ENCODE data around the gene SLC6A7.

Gene SLC6A7

DNA sequence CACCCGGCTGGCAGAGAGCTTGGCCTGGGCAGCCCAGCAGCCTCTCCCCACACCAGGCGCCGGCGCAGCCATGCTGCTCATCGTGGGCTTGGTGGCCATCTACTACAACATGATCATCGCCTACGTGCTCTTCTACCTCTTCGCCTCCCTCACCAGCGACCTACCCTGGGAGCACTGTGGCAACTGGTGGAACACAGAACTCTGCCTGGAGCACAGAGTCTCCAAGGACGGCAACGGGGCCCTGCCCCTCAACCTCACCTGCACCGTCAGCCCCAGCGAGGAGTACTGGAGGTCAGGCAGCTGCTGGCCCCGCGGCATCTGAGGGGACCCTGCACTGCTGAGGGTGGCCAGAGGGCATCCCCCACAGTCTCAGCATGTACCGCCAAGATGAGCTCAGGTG lies 7.1 kb downstream of the SLC6A7 start:
- no peak for DNase-seq

DNA sequence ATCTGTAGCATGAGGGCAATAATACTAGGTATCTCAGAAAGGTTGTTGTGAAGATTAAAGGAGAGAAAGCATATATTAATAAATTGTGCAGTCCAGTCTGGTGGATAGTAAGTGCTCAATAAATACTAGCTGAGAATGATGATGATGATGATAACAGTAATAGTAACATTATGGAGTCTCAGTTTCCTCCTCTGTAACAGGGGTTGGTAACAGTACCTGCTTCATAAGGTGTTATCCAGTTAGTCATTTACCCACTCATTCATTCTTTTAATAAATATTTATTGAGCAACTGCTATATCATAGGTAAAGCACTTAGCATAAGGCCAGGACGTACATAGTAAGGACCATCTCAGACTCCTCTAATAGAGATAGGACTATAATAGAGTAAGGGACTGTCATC lies 7.6 kb downstream of the SLC6A7 start:
- no peak for DNase-seq

DNA sequence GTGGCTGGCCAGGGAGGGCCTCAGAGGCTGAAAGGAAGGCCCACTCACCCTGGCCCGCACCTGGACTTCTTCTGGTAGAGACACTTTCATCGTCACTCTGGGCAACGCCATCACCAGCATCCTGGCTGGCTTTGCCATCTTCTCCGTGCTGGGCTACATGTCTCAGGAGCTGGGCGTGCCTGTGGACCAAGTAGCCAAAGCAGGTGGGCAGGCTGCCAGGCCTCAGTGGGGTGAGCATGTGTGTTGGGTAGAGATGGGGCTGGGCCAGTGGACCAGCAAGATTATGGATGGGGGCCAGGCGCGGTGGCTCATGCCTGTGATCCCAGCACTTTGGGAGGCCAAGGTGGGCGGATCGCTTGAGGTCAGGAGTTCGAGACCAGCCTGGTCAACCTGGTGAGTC lies 12.6 kb downstream of the SLC6A7 start:
- no peak for DNase-seq

DNA sequence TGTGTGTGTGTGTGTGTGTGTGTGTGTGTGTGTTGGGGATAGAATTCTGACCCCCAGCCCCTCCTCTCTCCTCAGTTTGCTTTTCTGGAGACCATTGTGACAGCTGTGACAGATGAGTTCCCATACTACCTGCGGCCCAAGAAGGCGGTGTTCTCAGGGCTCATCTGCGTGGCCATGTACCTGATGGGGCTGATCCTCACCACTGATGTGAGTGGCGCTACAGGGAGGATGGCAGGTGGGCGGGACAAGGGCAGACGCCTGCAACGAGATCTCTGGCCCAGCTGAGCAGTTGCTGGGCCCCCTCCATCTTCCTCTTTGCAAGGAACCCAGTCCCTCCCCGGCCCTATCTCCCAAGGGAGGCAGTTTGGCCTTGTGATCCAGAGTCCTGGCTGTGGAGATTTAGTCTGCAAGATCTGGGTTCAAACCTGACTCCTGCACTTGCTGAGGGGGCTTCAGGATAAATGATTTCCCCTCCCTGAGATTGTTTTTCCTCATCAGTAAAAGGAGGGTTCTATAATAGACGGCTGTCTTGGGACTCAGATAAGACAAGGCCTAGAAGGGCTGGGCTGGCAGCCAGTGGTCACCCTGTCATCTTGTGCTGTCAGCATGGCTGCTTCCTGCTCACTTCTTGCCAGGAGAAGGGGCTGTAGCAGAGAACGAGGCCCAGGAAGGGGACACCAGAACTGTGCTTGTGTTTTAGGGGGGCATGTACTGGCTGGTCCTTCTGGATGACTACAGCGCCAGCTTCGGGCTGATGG lies 14.1 kb downstream of the SLC6A7 start:
- no peak for DNase-seq

DNA sequence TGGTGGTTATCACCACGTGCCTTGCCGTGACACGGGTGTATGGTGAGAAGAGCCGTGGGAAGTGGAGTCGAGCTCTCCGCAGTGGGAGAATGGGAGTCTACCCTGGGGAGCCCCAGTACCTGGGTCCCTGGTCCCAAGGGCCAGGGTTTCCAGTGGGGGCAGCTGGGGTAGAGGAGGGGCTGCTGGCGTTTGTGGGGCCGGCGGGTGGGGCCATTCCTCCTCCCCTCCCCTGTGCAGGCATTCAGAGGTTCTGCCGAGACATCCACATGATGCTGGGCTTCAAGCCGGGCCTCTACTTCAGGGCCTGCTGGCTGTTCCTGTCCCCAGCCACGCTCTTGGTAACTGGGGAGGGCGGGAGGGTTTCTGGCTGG lies 14.7 kb downstream of the SLC6A7 start:
- DNase-seq = no peak

DNA sequence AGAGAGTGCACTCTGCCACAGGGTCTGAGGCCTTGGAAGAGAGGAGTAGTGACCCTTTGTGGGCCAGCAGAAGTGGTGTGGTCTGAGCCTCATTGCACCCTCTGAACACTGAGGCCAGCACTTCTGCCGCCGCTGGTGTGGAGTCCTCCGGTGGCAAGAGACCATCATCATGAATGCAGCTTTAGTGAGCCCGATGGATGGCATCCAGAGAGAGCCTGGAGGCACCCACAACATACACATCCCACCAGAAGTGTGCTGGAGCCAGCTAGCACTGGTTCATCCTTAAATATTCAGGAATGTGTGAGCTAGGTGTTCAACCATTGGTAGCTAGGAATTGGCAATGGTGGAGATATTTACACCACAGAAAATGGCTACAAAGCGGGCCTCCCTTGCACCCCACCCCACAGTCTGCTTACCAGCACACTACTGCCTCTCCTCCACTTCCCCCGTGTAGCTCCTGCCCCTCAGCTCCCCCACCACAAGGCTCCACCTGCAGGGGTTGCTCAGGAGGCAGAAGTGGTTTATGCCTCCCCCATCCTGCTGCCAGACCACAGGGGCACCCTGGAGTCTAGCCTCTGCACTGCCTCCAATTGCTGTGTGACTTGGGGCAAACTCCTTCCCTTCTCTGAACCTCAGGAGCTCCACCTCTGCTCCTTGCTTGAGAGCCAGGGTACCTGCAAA lies 16.4 kb downstream of the SLC6A7 start:
- DNase-seq = no peak

DNA sequence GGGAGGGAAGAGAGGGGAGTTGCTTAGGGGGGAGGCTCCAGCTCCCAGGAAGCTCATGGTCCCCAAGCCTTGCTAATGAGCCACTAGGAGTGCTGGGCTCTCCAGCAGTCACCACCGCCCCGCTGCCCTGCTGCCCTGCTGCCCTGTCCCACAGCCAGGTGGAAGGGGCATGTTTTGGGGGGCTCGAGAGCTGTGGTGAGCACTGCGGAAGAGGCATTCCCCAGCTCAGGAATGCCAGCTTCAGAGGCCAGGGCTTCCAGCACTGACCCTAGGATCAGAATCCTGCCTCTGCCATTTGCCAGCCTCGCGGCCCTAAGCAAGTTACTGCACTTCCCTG lies 16.9 kb downstream of the SLC6A7 start:
- no peak for DNase-seq

DNA sequence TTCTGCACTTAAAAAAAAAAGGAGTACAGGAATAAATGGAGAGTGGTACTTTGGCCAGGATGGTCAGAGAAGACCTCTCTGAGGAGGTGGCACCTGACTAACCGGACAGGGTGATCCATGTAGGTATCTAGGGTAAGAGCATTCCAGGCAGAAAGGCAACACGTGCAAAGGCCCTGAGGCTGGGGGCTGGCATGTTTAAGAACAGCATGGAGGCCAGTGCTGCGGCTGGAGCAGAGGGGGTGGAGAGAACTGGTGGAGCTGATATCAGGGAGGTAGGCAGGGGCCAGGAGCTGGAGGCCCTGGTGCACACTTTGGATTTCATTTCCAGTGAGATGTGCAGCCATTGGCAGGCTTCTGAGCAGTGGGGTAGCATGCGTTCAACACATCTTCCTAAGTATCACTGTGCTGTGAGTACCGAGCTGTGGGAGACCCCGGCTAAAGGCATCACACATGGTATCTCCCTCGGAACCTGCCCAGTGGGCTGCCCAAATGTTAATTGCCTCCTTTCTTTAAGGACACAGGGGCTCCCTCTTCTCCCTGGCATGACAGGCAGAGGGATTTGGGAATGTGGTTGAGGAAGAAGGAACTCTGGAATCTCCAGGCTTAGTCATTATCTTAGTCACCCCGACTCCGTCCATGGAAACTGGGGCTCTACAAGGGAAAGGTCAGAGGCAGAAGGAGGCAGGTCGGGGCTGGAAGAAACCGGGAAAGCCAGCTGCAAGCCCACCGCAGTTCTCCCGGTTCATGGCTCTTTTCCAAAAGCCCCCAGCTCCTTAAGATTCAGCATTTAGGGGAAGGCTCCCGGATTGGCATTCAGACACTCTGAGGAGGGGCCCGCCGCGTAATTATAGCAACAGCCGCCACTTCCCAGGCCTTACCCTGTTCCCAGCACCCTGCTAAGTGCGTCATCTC lies 18.6 kb downstream of the SLC6A7 start:
- no peak for DNase-seq

DNA sequence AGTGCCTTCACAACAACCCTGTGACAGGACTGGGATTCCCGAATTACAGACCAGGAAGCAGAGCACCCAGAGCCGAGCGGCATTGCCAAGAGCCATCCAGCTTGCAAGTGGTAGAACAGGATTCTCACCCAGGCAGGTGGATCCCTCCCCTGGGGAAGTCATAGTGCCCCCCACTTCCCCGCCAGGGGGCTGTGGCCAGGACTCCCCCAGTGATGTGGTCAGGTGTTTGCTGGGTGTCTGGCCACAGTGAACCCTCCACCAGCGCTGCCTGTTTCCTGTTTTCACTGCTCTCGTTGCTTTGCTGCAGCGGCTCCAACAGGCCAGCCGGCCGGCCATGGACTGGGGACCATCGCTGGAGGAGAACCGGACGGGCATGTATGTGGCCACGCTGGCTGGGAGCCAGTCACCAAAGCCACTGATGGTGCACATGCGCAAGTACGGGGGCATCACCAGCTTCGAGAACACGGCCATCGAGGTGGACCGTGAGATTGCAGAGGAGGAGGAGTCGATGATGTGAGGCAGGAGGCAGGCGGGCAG lies 19.3 kb downstream of the SLC6A7 start:
- peak; percentile 31 for DNase-seq

DNA sequence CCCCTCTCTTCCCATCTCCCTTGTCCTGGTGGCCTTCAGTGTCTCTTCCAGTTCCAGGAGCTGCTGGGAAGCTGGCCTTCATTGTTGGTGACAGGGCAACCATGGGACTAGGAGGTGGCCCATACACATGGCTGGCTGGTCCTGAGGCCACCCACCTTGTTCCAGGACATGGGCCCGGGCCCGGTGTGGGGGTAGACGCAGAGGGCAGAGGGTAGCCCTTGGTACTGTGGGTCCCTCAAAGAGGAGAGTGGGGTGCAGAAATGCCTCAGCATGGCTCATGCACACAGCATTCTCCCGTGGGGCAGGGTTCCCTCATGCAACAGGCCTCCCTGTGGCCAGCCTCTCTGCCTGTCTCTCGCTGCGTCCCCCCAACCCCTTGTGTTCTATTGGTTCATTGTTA lies 20.8 kb downstream of the SLC6A7 start:
- no peak for DNase-seq

DNA sequence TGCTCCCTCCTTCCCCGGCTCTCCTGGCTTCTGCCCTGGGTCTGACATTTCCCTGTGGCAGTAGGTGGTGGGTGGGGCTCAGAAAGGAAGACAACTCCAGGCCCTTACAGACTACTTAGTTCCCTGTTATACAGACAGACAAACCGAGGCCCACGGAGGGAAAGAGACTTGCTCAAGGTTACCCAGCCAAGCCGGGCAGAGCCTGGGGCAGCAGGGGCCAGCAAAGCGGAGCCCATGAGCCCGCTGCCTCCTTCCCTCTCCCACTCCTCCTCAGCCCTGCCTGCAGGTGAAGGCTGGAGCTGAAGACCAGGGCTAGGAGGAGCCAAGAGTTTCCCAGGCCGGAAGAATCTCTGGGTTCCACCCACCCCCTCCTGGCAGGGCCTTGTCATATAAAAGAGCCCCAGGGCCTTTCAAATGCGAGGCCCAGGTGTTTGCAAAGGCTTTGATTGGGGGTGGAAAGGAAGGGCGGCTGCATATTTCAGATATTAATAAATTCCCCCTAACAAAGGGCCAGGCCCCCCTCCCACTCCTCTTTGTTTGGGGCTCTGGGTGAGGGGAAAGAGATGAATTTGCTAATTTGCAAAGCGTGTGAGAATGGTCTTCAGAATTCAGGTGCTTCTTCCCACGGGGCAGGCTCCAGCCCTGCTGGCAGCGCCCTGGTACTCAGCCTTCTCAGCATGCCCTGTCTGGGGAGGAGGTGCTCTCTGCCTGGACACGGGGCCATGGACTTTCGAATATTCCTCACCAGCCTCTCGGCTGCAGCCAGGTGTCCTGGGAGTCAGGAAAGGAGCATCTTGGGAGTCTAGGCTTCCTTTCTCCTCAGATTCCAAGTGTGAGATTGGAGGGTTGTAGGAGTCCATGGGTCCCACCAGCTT lies 21.5 kb downstream of the SLC6A7 start:
- DNase-seq = no peak

DNA sequence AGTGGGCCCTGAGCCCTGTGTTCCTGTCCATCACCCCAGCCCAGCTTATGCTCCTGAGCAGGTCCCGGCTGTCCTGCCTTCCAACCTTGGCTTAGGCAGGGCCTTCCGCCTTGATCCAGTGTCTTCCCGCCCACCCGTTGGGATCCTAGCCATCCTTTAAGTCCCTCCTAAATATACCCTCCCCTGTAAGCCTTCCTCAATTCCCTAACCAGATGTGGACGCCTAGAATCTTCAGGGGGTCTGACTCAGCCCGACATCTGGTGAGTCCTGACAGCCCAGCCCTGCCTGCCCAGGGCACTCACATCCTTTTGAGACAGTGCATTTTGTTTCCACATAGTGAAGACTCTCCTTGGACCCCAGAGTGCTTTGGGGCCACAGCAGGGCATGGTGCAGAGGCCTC lies 23.7 kb downstream of the SLC6A7 start:
- no peak for DNase-seq

DNA sequence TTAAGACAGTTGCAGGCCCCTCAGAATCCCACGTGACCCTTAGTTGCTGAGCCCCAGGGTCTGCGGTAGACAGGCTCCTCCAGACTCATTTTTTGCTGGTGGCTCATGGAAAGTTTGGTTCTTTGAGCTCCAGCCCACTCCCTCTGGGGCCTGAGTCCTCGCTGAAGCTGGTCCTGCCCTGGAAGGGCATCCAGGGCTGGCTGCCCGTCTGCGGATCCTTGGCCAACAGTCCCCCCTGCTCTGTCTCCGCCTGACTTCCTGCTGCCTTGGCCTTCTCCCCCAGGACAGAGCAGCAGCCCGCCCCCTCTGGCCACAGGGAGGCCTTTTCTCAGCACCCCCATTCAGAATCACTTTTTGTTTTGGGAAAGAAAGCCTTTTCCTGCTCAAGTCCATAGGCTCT lies 24.4 kb downstream of the SLC6A7 start:
- DNase-seq = no peak

DNA sequence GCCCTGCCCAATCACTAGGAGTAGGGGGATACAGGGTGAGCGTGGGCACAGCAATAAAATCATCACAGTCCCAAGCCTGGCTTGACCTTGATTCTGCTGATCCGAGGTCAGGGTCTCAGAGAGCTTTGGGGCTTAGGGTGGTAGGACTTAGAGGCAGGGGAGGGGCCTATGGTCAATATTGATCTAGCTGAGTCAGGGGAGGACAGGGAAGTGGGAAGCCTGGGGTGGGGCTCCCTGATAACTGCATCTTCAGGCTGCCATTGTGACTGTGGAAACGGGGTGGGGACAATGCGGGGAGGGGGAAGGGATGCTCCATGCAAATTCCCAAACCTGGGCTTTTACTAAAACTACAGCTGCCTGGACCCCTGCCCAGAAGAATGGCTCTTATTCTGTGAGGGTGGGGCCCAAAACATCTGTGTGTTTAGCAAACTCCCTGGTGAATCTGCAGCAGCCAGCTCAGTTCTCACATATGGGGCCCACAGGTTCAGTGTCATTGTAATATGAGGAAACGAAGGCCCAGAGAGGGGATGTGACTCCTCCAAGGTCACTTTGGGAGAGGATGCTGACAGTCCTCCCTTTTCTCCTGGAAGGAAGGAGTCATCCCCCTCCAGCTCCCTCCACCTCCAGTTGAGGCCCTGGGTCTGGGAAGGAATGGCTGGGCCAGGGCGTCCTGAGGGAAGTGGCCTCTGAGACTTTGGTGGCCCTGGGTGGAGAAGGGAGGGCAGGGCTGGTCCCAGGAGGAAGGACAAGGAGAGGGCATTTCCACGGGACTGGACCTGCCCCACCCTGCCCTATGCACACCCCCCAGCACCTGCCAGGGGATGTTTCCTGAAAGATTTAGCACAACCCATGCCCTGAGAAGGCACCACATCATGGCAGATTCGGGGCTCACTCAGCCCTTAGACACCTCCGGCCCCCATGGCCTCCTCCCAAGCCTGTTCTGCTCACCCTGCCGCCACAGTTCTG lies 26.4 kb downstream of the SLC6A7 start:
- no peak for DNase-seq

DNA sequence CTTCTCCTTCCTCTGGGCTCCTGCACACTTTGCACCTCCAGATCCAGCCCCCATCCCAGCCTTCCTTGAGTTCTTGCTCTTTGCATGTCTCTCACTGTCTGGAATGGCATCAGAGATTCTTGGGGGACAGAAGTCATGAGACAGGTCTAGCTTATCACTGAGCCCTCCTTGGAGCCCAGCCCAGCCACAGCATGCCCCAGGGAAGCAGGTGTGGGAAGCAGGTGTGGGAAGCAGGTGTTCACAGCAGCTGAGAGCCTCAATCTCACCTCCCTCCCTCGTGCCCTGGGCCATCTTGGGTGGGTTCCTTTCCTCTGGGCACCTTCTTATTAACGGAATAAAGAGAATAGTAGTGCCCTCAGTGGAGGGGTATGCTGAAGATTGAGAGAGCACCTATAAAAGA lies 27.2 kb downstream of the SLC6A7 start:
- DNase-seq = no peak

DNA sequence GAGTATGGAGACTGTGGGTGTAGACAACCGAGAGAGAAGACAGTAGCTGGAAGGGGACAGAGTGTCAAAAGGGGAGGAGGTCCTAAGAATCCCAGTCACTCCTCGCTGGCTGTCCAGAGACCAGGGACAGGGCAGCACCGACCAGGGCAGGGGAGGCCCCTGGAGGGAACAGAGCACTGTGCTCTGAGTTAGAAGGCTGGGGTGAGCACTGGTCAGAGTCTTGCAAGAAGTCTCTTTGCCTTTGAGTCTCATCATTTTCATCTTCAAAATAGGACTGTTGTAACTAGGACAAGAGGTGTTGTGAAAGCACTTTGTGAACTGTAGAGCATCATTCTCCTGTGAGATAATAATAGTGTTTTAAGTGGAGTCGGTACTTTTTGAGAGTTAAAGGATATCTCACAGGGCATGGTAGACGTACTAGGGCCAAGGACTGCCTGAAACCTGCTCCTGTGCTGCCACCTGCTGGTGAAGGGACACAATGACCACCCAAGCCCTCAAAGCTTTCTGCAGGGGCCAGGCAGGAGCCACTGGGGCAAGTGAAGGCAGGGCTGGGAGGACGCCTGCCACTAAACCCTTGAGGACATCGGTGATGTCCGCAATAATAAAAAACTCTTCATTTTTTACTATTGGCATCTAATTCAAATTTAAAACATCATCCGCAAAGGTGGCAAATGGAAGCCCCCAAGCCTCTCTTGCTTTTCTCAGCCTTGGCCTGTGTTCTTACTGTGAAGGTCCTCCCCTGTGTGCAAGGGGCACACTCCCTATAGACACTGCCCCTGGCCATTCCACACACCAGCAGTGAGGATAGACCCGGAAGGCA lies 28.2 kb downstream of the SLC6A7 start:
- DNase-seq = peak; percentile 77

DNA sequence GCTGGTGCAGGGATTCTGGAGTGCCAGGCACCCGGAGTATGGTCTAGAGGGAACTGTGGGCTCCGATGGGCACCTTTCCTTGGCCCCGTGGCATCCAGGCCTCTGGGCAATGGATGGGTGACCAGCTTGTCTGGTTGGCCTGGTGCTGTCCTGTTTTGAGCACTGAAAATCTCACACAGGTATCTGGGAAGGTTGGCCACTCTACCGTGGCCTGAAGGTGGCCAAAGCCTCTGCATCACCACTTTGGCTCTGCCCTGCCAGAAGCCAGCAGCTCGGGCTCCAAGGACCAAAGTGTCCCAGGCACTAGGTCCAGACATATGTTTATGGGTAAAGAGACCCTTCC lies 28.8 kb downstream of the SLC6A7 start:
- no peak for DNase-seq

DNA sequence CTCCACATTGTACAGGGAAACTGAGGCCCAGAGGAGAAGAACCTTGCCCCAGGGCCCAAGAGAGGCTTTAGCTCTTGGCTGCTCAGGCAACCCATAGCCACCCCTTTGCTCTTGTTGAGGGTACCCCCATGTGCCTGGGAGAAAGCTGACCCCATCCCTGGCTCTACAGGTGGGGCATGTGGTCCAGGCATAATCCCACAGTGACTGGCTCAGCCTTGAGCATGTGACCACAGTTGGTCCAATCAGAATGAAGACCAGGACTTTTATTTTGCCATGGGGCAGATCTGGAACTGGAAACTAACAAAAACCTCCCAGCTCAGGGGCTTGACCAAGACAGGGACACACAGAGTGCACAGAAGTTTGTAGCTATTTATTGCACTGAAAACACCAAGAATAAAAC lies 29.3 kb downstream of the SLC6A7 start:
- no peak for DNase-seq

DNA sequence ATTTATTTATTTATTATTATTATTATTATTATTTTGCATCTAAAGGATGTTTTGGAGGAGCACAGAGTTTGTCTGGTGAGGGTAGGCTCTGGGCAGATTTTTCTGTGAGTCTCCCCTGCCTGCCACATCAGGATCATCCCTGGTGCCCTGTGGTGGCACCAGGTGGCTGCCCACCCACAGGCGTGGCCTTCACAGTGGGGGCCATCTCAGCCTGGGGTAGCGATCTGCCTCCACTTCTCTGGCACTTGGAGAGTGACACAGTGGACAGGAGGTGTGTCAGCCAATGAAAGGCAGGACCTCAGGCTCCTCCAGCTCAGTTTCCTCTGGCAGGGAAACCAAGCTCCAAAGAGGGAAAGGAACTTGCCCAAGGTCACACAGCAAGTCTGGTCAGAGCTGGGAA lies 30.0 kb downstream of the SLC6A7 start:
- DNase-seq = no peak

DNA sequence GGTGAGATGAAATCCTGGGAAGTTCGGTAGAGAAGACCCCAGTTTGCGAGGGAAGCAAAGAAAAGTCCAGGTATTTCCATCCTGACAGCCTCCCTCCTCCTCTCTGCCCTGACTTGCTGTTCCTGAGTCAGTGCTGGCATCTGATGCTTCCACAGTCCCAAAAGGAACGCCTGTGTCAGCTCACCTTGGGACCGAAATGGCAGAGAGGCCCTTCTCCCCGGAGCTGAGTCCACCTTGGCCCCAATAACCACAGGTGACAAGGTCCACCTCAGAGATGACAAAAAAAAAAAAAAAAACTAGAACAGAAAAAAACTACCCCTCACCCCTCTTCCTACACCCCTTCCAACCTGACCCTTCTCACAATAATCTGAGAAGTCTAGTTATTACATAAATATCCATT lies 31.6 kb downstream of the SLC6A7 start:
- no peak for DNase-seq

DNA sequence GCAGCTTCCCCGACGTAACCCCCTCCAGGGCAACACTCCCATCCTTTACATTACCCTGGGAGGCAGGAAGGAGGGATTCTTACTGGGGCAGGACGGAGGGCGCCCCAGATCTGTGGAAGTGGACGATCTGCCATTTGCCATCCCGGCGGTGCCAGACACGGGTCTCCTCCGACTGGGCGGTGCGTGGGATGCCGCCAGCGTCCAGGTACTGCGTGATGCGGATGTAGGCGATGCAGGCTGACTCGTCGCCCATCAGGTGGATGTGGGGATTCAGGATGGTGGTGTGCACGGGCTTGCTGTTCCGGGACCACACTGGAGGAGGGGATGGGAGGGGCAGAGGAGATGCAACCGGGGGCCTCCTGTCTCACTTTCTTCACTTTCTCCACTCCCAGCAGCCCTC lies 33.0 kb downstream of the SLC6A7 start:
- no peak for DNase-seq
